Measurements from ENCODE around the gene ZBTB44.
"Not testable (repeated sequence)": the region's sequence is repeated elsewhere in the genome, so short reads cannot be mapped to it uniquely, and the experiment has no call there.

The ZBTB44 gene

DNA sequence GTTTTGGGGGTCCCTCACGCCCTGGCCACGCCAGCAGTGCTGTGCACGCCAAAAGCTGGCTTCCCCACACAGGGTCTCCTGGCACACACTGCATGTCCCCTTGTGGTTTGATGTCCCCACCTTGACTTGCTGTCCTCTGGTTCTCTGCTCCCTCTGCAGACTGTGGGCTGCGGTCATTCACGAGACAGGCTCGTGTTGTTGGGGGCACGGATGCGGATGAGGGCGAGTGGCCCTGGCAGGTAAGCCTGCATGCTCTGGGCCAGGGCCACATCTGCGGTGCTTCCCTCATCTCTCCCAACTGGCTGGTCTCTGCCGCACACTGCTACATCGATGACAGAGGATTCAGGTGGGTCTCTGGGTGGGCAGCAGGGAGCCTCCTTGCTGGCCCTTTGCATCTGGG, 114.9 kb downstream of the ZBTB44 start:
- DNase-seq (ENCODE audit: low read depth in 4 of 4, low spot score in 1 of 4): no peak

- no peak for DNase-seq (ENCODE audit: low read depth in 4 of 4, low spot score in 1 of 4)
Measured at GRCh38 chr11:130198964-130199363, 115.8 kb downstream of the ZBTB44 start.

- DNase-seq (ENCODE audit: low read depth in 4 of 4, low spot score in 1 of 4): no peak
Measured at GRCh38 chr11:130198292-130198691, 116.4 kb downstream of the ZBTB44 start.

GRCh38 chr11:130197386-130198035, 117.2 kb downstream of the ZBTB44 start:
- no peak for DNase-seq (ENCODE audit: low read depth in 4 of 4, low spot score in 1 of 4)

DNA sequence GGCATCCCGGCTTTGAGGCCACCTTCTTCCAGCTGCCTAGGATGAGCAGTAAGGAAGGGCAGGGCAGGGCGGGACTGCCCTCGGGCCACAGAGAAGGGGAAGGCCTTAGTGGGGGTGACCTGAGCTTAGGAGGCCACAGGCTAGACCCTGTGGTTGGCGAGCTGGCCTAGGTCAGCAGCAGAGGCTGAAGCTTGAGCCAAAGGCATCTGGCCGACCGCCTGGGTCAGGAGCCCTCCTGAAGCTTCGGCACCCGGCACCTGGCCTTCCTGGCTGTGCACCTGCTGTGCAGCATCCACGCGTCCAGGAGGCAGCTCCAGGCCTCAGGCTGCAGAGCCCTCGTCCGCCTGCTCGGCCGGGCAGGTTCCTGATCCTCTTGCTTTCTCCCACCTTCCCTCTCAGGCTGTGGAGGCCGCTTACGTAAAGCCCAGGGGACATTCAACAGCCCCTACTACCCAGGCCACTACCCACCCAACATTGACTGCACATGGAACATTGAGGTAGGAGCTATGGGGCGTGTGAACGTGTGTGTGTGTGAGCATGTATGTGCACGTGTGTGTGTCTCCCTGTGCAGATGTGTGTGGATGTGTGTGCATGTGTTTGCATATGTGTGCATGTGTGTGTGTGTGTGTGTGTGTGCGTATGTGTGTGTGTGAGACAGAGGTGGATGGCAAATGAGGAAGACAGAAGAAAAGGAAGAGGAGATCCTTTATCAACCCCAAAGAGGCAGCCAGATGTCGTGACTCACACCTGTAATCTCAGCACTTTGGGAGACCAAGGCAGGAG, 120.3 kb downstream of the ZBTB44 start:
- DNase-seq (ENCODE audit: low read depth in 4 of 4, low spot score in 1 of 4): no peak

DNA sequence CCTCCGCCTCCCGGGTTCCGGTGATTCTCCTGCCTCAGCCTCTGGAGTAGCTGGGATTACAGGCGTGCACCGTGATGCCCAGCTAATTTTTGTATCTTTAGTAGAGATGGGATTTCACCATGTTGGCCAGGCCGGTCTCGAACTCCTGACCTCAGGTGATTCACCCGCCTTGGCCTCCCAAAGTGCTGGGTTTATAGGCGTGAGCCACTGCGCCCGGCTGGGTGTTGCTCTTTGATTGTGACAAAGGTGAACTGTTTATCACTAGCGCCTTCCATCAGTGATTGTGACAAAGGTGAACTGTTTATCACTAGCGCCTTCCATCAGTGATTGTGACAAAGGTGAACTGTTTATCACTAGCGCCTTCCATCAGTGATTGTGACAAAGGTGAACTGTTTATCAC, 121.2 kb downstream of the ZBTB44 start:
- DNase-seq (ENCODE audit: low read depth in 4 of 4, low spot score in 1 of 4): not testable (repeated sequence)

DNA sequence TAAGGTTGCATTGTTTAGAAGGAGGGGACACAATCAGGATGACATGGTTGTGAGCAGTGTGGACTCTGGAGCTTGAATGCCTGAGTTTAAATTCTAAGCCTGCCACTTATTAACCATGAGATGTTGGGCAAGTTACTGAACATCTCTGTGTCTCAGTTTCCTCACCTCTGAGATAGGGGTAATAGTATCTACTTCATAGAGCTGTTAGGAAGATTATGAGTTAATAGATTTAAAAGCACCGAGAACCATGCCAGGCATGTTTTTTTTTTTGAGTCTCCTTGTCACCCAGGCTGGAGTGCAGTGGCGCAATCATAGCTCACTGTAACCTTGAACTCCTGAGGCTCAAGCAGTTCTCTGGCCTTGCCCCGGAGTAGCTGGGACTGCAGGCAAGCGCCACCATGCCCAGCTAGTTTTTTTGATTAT, 121.9 kb downstream of the ZBTB44 start:
- no peak for DNase-seq (ENCODE audit: low read depth in 4 of 4, low spot score in 1 of 4)

GRCh38 chr11:130191896-130192295, 122.8 kb downstream of the ZBTB44 start:
- no peak for DNase-seq (ENCODE audit: low read depth in 4 of 4, low spot score in 1 of 4)

GRCh38 chr11:130190371-130190881, 124.3 kb downstream of the ZBTB44 start:
- DNase-seq (ENCODE audit: low read depth in 4 of 4, low spot score in 1 of 4): no peak

- DNase-seq (ENCODE audit: low read depth in 4 of 4, low spot score in 1 of 4): no peak
Measured at GRCh38 chr11:130189492-130190210, 125.1 kb downstream of the ZBTB44 start.

DNA sequence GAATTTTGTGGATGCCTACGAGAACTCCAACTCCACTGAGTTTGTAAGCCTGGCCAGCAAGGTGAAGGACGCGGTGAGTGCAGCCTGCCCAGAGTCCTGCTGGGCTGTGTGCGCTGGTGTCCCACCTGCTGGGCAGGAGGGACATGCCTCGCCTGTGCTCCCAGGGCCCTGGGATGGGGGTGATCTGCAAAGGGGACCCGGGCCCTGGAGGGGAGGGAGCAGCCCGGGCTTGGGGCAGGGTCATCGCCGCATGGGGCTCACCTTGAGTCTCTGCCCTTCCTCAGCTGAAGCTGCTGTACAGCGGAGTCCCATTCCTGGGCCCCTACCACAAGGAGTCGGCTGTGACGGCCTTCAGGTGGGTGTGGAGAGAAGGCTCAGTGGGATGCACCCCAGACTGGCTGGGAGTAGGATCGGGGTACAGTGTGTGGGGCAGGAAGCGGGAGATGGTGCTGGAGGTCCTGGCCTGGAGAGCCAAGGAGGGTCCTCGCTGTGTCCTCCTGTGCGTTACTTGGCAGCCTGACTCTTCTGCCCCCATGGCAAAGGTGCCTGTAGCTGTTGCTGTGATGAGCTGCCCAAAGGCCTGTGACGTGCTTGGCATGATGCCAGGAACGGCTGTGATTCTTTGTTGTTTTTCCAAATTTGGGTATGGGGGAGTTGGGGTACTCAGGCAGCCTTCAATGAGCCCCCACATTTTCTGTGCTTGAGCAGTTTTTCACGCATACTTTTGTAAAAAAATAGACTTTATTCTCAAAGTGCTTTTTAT, 126.0 kb downstream of the ZBTB44 start:
- DNase-seq (ENCODE audit: low read depth in 4 of 4, low spot score in 1 of 4): no peak

- DNase-seq (ENCODE audit: low read depth in 4 of 4, low spot score in 1 of 4): no peak
Measured at GRCh38 chr11:130188047-130188446, 126.7 kb downstream of the ZBTB44 start.

DNA sequence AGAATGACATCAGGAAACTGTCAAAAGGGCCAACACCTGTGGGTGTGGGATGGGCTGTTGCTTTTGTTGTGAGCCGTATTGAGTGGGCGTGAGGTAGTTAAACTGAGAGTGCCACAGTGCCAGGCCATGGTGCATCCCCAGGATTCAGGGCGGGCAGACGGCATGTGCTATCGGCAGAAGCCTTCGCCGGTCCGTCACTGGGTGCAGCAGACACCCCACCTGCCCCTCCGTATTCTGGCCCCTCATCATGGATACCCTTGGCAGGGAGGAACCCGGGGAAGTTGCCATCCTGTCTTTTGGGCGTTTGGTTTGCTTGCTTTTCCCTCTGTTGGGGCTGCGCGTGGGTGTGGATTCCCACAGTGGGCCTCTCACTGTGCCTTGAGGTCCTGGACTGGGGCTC, 127.6 kb downstream of the ZBTB44 start:
- DNase-seq (ENCODE audit: low read depth in 4 of 4, low spot score in 1 of 4): no peak

DNA sequence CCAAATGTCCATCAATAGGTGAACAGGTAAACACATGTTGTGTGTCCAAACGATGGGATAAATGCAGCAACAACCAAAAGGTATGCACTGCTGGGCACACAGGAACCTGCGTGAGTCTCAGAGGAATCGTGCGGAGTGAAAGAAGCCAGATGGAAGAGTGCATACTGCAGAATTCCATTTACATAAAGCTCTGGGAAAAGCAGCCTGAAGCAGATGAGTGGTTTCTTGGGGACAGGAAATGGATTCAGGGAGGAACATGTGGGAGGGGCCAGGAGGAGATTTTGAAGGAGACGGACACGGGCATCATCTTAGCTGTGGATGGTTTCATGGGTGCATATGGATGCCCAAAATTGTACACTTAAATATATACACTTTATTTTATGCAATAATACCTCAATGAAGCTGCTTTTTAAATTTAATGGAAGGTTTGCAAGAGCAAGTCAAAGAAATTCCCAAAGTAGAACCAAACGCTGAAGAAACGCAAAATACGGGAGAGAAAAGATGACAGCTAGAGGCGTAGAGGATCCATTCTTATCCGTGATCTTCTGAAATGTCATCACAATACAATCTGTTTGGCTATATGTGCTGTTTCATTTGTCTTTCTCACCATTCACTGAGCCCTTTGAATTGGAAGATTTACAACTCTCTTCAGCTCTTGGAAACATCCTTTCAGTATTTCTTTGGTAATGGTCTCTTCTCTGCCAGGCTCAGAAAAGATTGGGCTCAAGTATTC, 130.7 kb downstream of the ZBTB44 start:
- DNase-seq (ENCODE audit: low read depth in 4 of 4, low spot score in 1 of 4): no peak

DNA sequence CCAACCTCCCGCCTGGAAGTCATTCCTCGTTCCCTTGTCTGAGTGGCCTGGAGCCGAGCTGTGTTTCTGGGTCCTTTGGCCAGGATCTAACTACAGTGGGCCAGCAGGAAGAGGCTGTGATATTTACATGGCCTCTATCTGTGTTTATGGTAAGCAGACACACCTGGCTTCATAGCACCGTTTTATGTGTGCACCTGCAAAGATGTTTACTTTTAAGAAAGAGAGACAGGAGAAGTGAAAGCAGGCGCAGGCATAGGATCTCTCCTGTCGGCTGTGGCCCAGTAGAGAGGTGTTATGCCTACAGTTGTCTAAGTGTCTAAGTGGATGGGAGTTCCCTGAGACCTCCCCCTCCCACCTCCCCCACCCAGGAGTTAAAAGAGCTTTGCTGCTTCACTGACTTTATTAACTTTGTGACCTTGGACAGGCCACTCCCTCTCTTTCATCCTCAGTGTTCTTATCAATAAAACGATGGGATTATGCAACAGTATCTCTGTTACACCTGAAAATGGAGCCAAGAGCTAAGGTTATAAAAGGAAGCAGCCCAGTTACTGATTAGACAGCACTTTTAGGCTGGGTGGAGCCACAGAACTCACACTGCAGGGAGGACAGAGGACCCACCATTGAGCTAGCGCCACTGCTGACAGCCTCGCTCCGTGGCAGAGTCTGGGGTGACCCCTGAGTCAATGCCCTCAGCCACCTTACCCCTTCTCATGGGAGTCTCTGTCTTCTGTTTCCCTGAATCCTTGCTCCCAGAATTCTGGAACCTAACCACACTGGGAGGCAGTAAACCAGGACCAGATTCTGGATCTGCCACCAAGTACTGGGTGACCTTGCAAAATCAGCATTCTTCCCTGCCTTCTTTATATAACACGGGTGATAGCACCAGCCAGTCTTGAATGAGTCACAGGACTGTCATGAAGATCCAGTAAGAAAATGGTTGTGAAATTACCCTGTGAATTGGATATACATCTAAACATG, 133.1 kb downstream of the ZBTB44 start:
- DNase-seq (ENCODE audit: low read depth in 4 of 4, low spot score in 1 of 4): no peak

DNA sequence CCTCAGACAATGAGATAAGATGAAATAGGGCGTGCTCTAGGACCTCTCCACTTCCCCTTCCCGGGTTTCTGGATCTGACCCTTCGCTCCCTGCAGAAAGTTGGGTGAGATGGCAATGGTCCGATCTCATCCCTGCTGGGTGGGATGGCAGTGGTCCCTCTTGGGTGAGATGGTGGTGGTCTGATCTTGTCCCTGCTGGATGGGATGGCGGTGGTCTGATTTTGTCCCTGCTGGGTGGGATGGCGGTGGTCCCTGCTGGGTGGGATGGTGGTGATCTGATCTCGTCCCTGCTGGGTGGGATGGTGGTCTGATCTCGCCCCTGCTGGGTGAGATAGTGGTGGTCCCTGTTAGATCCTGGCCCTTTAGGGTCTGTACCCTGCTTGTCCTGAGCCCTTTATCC, 133.8 kb downstream of the ZBTB44 start:
- DNase-seq (ENCODE audit: low read depth in 4 of 4, low spot score in 1 of 4): no peak

GRCh38 chr11:130180491-130180890, 134.2 kb downstream of the ZBTB44 start:
- DNase-seq (ENCODE audit: low read depth in 4 of 4, low spot score in 1 of 4): no peak

DNA sequence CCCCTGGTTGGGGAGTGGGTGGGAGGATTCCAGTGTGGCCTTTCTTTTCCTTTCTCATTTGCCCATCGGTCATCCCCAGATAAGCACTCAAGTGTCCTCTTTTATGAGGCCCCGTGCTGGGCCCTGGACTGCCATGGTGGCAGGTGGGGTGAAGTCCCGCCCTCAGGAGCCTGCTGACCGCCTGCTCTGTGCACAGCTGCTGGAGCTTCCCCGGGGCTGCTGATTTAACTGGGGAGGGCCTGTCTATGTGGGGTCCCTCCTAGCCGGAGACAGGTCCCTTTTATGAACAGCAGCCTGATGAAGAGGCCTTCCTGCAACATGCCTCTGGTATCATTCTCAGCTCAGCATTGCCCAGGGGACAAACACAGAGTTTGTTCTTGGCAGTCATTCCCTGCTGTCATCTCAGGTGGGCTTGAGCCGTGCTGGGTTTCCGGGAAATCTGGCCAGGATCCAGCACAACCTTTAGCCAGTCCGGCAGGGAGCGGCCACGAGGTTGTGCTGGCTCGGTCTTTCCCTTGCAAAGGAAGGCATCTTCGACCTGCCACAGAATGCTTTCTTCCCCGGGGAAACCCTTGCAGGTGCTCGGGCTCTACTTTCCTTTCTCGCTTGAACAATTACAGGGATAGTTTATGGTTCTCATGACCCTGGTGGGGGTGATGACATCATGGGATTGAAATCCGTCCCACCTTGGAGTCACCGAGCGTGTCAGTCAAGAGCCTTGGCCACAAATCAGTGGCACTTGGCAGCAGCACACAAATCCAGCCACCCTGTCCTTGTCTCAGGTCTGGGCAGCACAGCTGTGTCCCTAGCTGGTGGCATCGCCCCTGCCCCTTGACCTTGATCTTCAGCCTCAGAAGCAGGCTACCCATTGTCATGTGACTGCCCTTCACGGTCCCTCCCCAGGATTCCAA, 135.1 kb downstream of the ZBTB44 start:
- no peak for DNase-seq (ENCODE audit: low read depth in 4 of 4, low spot score in 1 of 4)

Measured in stimulated activated CD4-positive, alpha-beta T cell treated with anti-CD3 and anti-CD28 coated beads, Interleukin-1b, Interleukin-23, amount 100 ng/mL, for 24 hours (primary cell).